ENCODE results near the gene FOSB.
A peak's percentile ranks its signal among the peaks of the same experiment; 100 is the strongest.

FOSB gene

DNA sequence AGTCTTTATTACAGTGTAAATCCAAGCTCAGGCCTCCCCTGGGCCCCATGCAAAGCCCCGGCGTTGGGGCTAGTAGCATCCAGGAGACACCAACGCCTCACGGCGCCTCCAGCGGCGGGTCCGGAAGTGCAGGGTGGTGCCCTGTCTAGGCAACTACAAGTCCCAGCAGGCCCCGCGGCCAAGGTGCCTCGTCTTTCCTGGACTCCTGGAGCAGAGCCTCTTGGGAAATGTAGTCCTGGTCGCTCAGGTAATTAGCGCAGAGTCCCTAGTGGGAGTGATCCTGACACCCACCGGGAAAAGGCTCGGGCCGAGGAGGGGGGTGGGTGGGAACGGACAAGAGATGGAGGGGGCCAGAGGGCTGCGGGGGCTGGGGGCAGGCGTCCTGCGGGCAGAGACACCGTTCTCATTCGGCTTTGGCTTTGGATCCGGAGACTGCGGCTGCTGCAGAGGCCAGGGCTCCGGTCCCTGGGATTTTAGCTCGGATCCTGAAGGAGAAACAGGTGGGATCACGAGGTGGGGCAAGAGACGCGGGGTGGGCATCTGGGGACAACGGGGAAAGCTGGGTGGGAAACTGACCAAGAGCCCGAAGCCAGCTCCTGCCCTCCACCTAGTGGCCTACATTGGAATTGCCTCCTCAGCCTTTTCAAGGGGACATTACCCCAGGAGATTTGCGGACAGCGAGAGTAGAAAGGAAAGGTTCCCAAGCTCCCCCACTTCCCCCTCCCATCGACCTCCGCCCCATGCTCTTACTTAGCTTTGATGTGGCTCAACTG, 17.7 kb downstream of the FOSB start:
- TF ChIP-seq TEAD4 (IDR thresholded peaks at IDR 0.05) (no peak), RAD21 (IDR thresholded peaks at IDR 0.05; ENCODE audit: low read depth) (peak; percentile 67), ZBTB7A (IDR thresholded peaks at IDR 0.05; ENCODE audit: low read depth) (peak; percentile 84; the same call in 1 of the 2 replicates)

DNA sequence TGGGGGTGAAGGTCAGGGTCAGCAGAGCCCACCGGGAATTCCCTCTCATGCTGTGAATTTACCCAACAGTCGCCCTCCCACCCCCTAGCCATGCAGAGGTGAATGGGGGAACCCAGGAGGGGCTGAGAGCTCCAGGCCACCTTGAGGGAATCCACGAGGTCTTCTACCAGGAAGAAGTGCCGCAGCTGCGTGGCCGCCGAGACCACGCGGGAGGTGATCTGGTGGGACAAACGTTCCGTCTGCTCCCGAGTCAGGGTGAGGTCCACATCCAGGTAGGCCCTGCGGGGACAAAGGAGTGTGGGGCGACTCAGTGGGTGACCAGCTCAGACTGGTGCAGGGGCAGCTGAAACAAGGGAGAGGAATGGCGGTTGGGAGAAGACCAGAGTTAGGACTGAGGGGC, 20.9 kb downstream of the FOSB start:
- TF ChIP-seq YY1 (IDR thresholded peaks at IDR 0.05; ENCODE audit: low read depth) (no peak), NFIC (IDR thresholded peaks at IDR 0.05) (no peak), MAX (IDR thresholded peaks at IDR 0.05) (no peak), ZBTB7A (IDR thresholded peaks at IDR 0.05; ENCODE audit: low read depth) (no peak)

DNA sequence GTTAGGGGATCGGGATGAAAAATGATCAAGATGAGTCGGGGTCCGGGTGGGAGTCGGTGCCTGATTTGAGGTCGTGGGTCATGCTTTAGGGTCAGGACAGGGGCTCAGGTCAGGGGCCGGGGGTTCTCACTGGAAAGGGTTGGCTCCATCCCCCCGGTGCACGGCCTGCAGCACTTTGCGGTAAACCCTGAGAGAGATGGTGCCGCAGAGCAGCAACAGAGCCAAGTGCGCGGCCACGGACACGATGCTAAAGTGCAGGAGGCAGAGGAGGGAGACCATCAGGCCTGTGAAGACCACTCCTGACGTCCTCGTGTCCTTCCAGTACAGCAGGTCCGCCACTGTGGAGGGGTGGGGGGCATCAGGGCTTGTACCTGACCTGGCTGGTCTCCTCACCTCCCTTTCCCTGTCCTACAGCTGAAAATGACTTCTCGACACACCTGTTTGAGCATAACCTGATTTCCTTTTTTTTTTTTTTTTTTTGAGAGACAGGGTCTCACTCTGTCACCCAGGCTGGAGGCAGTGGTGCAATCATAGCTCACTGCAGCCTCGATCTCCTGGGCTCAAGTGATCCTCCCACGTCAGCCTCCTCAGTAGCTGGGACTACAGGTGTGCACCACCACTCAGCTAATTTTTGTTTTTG, 21.5 kb downstream of the FOSB start:
- TF ChIP-seq FOXM1 (IDR thresholded peaks at IDR 0.05; ENCODE audit: borderline replicate concordance, low read depth): no peak
- no peak for TF ChIP-seq TCF12 (IDR thresholded peaks at IDR 0.05; ENCODE audit: low read depth)
- no peak for TF ChIP-seq ZBTB7A (IDR thresholded peaks at IDR 0.05; ENCODE audit: low read depth)
- no peak for TF ChIP-seq YY1 (IDR thresholded peaks at IDR 0.05; ENCODE audit: low read depth)
- TF ChIP-seq EGR1 (IDR thresholded peaks at IDR 0.05): no peak
- no peak for TF ChIP-seq CEBPB (IDR thresholded peaks at IDR 0.05)
- TF ChIP-seq EP300 (IDR thresholded peaks at IDR 0.05; ENCODE audit: borderline replicate concordance): no peak
- no peak for TF ChIP-seq TEAD4 (IDR thresholded peaks at IDR 0.05)
- no peak for TF ChIP-seq REST (IDR thresholded peaks at IDR 0.05; ENCODE audit: low read depth)
- no peak for TF ChIP-seq CREB1 (IDR thresholded peaks at IDR 0.05; ENCODE audit: low read depth)
- no peak for TF ChIP-seq USF1 (IDR thresholded peaks at IDR 0.05)
- TF ChIP-seq RAD21 (IDR thresholded peaks at IDR 0.05; ENCODE audit: low read depth): no peak
- TF ChIP-seq NFIC (IDR thresholded peaks at IDR 0.05): no peak
- TF ChIP-seq MAX (IDR thresholded peaks at IDR 0.05): no peak
- TF ChIP-seq TAF1 (IDR thresholded peaks at IDR 0.05; ENCODE audit: low read depth): no peak

GRCh38 chr19:45492137-45492626, 24.4 kb downstream of the FOSB start:
- TF ChIP-seq YY1 (IDR thresholded peaks at IDR 0.05; ENCODE audit: low read depth) (no peak), EGR1 (IDR thresholded peaks at IDR 0.05) (no peak), TAF1 (IDR thresholded peaks at IDR 0.05; ENCODE audit: low read depth) (no peak), REST (IDR thresholded peaks at IDR 0.05; ENCODE audit: low read depth) (no peak), ZBTB7A (IDR thresholded peaks at IDR 0.05; ENCODE audit: low read depth) (no peak)

DNA sequence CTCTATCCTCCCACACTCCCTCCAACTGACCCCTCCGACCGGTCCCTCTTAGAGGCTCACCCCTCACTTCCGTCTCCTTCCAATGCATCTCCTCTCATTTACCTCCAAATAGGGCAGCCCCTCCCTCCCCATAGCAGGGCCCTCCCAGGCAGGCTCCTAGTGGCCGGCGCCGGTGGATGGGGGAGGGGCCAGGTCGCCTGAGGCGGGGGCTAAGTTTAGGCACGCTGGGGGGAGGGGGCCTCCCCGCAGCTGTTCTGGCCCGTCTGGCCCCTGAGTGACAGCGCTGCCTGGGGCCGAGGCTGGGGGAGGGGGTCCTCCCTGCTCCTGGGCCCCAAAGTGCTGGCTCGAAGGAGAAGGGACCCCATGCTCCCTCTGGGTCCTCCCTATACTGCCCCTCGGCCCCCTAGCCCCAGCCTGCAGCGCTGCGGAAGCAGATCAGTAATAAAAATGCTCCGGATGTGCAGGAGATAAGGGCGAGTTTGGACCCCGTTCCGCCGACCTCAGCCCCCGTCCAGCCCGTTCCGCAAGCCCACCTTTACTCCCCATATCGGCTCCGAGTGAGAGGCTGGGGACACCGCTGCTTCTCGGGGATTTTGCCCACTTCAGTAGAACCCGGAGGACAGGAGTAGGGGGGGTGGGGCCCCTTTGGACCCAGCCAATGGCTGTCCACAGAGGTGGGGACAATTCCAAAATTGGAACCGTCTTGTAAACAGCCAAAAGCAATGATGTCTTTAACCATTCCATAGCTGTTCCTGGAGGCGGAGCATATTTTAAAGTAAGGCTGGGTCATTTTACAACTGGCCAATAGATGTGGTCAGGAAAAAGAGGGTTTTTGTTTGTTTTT, 25.1 kb downstream of the FOSB start:
- TF ChIP-seq RAD21 (IDR thresholded peaks at IDR 0.05; ENCODE audit: low read depth) (no peak), ZBTB7A (IDR thresholded peaks at IDR 0.05; ENCODE audit: low read depth) (peak; percentile 98)

GRCh38 chr19:45494261-45494916, 26.6 kb downstream of the FOSB start:
- TF ChIP-seq EGR1 (IDR thresholded peaks at IDR 0.05): no peak
- no peak for TF ChIP-seq REST (IDR thresholded peaks at IDR 0.05; ENCODE audit: low read depth)
- no peak for TF ChIP-seq RAD21 (IDR thresholded peaks at IDR 0.05; ENCODE audit: low read depth)
- no peak for TF ChIP-seq YY1 (IDR thresholded peaks at IDR 0.05; ENCODE audit: low read depth)
- no peak for TF ChIP-seq NFIC (IDR thresholded peaks at IDR 0.05)
- TF ChIP-seq TCF12 (IDR thresholded peaks at IDR 0.05; ENCODE audit: low read depth): no peak
- TF ChIP-seq FOXM1 (IDR thresholded peaks at IDR 0.05; ENCODE audit: borderline replicate concordance, low read depth): no peak
- TF ChIP-seq USF1 (IDR thresholded peaks at IDR 0.05): no peak
- TF ChIP-seq ZBTB7A (IDR thresholded peaks at IDR 0.05; ENCODE audit: low read depth): no peak
- no peak for TF ChIP-seq TAF1 (IDR thresholded peaks at IDR 0.05; ENCODE audit: low read depth)
- TF ChIP-seq CEBPB (IDR thresholded peaks at IDR 0.05): no peak
- TF ChIP-seq TEAD4 (IDR thresholded peaks at IDR 0.05): no peak
